Mesendoderm (in vitro differentiated cells): ENCODE measurements around the gene NOP10.
"Not testable (repeated sequence)": the region's sequence is repeated elsewhere in the genome, so short reads cannot be mapped to it uniquely, and the experiment has no call there.

Source experiments
- DNase-seq: peaks from one replicate; pipeline ENCODE4 v3.0.0; 2013
- H2AK5ac ChIP-seq: 2 replicates; pipeline ENCODE4 v1.6.1; 2013; ENCODE audit warnings: low read length, inconsistent platforms
- H2BK120ac ChIP-seq: 2 replicates; pipeline ENCODE4 v1.6.1; 2013; ENCODE audit warnings: low read depth, mild to moderate bottlenecking, low read length, moderate library complexity, mixed read lengths
- H2BK15ac ChIP-seq: replicated peaks from 2 replicates; pipeline ENCODE4 v1.6.1; 2013; ENCODE audit warnings: low read depth, mild to moderate bottlenecking, moderate library complexity
- H2BK5ac ChIP-seq: 2 replicates; pipeline ENCODE4 v1.6.1; 2013; ENCODE audit warnings: low read length, inconsistent platforms
- H3K18ac ChIP-seq: 2 replicates; pipeline ENCODE4 v1.6.1; 2013; ENCODE audit warnings: mild to moderate bottlenecking, low read length, mixed read lengths
- H3K23ac ChIP-seq: one replicate; pipeline ENCODE4 v1.6.1; 2013; ENCODE audit warnings: low read length
- H3K27ac ChIP-seq: 2 replicates; pipeline ENCODE4 v1.5.1; 2013; ENCODE audit warnings: low read depth, mild to moderate bottlenecking, inconsistent platforms, low read length, moderate library complexity
- H3K27me3 ChIP-seq: 2 replicates; pipeline ENCODE4 v1.6.1; 2013; ENCODE audit warnings: low read length, control low read depth, mild to moderate bottlenecking, inconsistent platforms; ENCODE audit not compliant: insufficient read depth, poor library complexity
- H3K36me3 ChIP-seq: 2 replicates; pipeline ENCODE4 v1.6.1; 2013; ENCODE audit warnings: low read length, inconsistent platforms; ENCODE audit not compliant: control insufficient read depth, insufficient read depth
- H3K4ac ChIP-seq: one replicate; pipeline ENCODE4 v1.6.1; 2013; ENCODE audit warnings: low read depth, mild to moderate bottlenecking, low read length, moderate library complexity
- H3K4me1 ChIP-seq: 2 replicates; pipeline ENCODE4 v1.6.1; 2013; ENCODE audit warnings: low read depth, low read length, inconsistent platforms; ENCODE audit not compliant: control insufficient read depth
- H3K4me2 ChIP-seq: 2 replicates; pipeline ENCODE4 v1.6.1; 2013; ENCODE audit warnings: low read length
- H3K4me3 ChIP-seq: 2 replicates; pipeline ENCODE4 v1.5.1; 2013; ENCODE audit warnings: mild to moderate bottlenecking, low read length
- H3K56ac ChIP-seq: one replicate; pipeline ENCODE4 v1.6.1; 2013; ENCODE audit warnings: low read length
- H3K79me1 ChIP-seq: 2 replicates; pipeline ENCODE4 v1.6.1; 2013; ENCODE audit warnings: low read length, inconsistent platforms
- H3K79me2 ChIP-seq: 2 replicates; pipeline ENCODE4 v1.6.1; 2013; ENCODE audit warnings: mild to moderate bottlenecking, low read length; ENCODE audit not compliant: control insufficient read depth, insufficient read depth
- H3K9ac ChIP-seq: 2 replicates; pipeline ENCODE4 v1.6.1; 2013; ENCODE audit warnings: low read length, inconsistent platforms
- H4K5ac ChIP-seq: one replicate; pipeline ENCODE4 v1.6.1; 2013; ENCODE audit warnings: low read length
- H4K8ac ChIP-seq: one replicate; pipeline ENCODE4 v1.6.1; 2013; ENCODE audit warnings: low read depth, mild to moderate bottlenecking, control low read depth, low read length, moderate library complexity
- WGBS: extraction: QIAGEN DNeasy Blood & Tissue Kit; methylation state at CpG from one replicate; pipeline ENCODE4 v1.1.7; 2013; ENCODE audit warnings: low lambda C conversion rate, missing lambda C conversion rate; ENCODE audit not compliant: insufficient coverage; ENCODE audit errors: extremely low coverage; 5-methylcytosine and 5-hydroxymethylcytosine counted together

NOP10 gene

GRCh38 chr15:34357653-34358052 is 14.7 kb upstream of the NOP10 start:
- H3K4me2 ChIP-seq, result no peak overlapping the region
- H3K79me2 ChIP-seq, result no peaks in the 10 kb centered on the region
- H3K27ac ChIP-seq, result no peak overlapping the region
- WGBS, result no CpG with 5 or more reads among the region's 1 CpG
- no peak overlapping the region for H2BK15ac ChIP-seq
- no peak overlapping the region for H3K4me3 ChIP-seq
- no peak overlapping the region for H3K9ac ChIP-seq
- no peak overlapping the region for H4K8ac ChIP-seq
- no peaks in the 10 kb centered on the region for H3K27me3 ChIP-seq
- H2BK5ac ChIP-seq, result no peak overlapping the region
- H4K5ac ChIP-seq, result no peak overlapping the region
- H2BK120ac ChIP-seq, result no peak overlapping the region
- no peaks in the 10 kb centered on the region for H3K4me1 ChIP-seq
- no peak for DNase-seq
- no peak overlapping the region for H3K4ac ChIP-seq
- no peak overlapping the region for H3K23ac ChIP-seq
- H2AK5ac ChIP-seq, result no peak overlapping the region
- no peak overlapping the region for H3K56ac ChIP-seq
- no peak overlapping the region for H3K18ac ChIP-seq
- H3K36me3 ChIP-seq, result peaks cover 3% of the 10 kb centered on the region
- no peaks in the 10 kb centered on the region for H3K79me1 ChIP-seq

GRCh38 chr15:34355241-34355640 is 12.3 kb upstream of the NOP10 start:
- no peak overlapping the region for H3K23ac ChIP-seq
- no peak overlapping the region for H3K18ac ChIP-seq
- H3K27me3 ChIP-seq, result no peaks in the 10 kb centered on the region
- no peak overlapping the region for H2BK5ac ChIP-seq
- H3K79me1 ChIP-seq, result no peaks in the 10 kb centered on the region
- H2BK15ac ChIP-seq, result no peak overlapping the region
- no peaks in the 10 kb centered on the region for H3K4me1 ChIP-seq
- no peak overlapping the region for H3K4me3 ChIP-seq
- no peak overlapping the region for H3K56ac ChIP-seq
- no peak overlapping the region for H3K9ac ChIP-seq
- no peak overlapping the region for H2AK5ac ChIP-seq
- H3K79me2 ChIP-seq, result no peaks in the 10 kb centered on the region
- DNase-seq, result no peak
- no peak overlapping the region for H3K4me2 ChIP-seq
- H3K36me3 ChIP-seq, result peaks cover 3% of the 10 kb centered on the region
- no peak overlapping the region for H4K8ac ChIP-seq
- WGBS, result no CpG with 5 or more reads among the region's 9 CpGs
- H4K5ac ChIP-seq, result no peak overlapping the region
- no peak overlapping the region for H3K27ac ChIP-seq
- no peak overlapping the region for H2BK120ac ChIP-seq
- no peak overlapping the region for H3K4ac ChIP-seq

- Histone ChIP-seq H3K4me2 (no peak overlapping the region), H2AK5ac (no peak overlapping the region), H3K36me3 (peaks cover under 1% of the 10 kb centered on the region), H2BK15ac (no peak overlapping the region), H4K5ac (no peak overlapping the region), H3K4me1 (no peaks in the 10 kb centered on the region), H3K27me3 (no peaks in the 10 kb centered on the region), H3K23ac (no peak overlapping the region), H3K4me3 (no peak overlapping the region), H2BK5ac (no peak overlapping the region), H3K79me2 (no peaks in the 10 kb centered on the region), H4K8ac (no peak overlapping the region), H3K27ac (no peak overlapping the region), H2BK120ac (no peak overlapping the region), H3K56ac (no peak overlapping the region), H3K9ac (no peak overlapping the region), H3K18ac (no peak overlapping the region), H3K4ac (no peak overlapping the region), H3K79me1 (no peaks in the 10 kb centered on the region)
- no CpG with 5 or more reads among the region's 7 CpGs for WGBS
- no peak for DNase-seq
These were observed 11.3 kb upstream of the NOP10 start for GRCh38 chr15:34354286-34354685.

- H4K8ac ChIP-seq, result no peak overlapping the region
- no peak overlapping the region for H2BK120ac ChIP-seq
- no peaks in the 10 kb centered on the region for H3K27me3 ChIP-seq
- H2BK5ac ChIP-seq, result no peak overlapping the region
- no peak overlapping the region for H3K27ac ChIP-seq
- H4K5ac ChIP-seq, result no peak overlapping the region
- no peak overlapping the region for H3K23ac ChIP-seq
- H3K79me2 ChIP-seq, result no peaks in the 10 kb centered on the region
- H2BK15ac ChIP-seq, result no peak overlapping the region
- no peaks in the 10 kb centered on the region for H3K36me3 ChIP-seq
- no peak overlapping the region for H2AK5ac ChIP-seq
- WGBS, result no CpG with 5 or more reads among the region's 2 CpGs
- H3K56ac ChIP-seq, result no peak overlapping the region
- H3K4ac ChIP-seq, result no peak overlapping the region
- no peaks in the 10 kb centered on the region for H3K79me1 ChIP-seq
- H3K18ac ChIP-seq, result no peak overlapping the region
- H3K4me3 ChIP-seq, result no peak overlapping the region
- H3K9ac ChIP-seq, result no peak overlapping the region
- H3K4me2 ChIP-seq, result no peak overlapping the region
- no peaks in the 10 kb centered on the region for H3K4me1 ChIP-seq
- no peak for DNase-seq
These were observed 10.7 kb upstream of the NOP10 start for GRCh38 chr15:34353627-34354026.

- H3K56ac ChIP-seq, H3K23ac ChIP-seq, H3K4me1 ChIP-seq, H4K8ac ChIP-seq, H4K5ac ChIP-seq, H3K9ac ChIP-seq, H2BK15ac ChIP-seq, H3K4me2 ChIP-seq, H2AK5ac ChIP-seq, H3K18ac ChIP-seq, H3K79me2 ChIP-seq, H3K27me3 ChIP-seq, H3K79me1 ChIP-seq, H2BK5ac ChIP-seq, DNase-seq, H3K4me3 ChIP-seq, H3K4ac ChIP-seq, H3K36me3 ChIP-seq, H3K27ac ChIP-seq, H2BK120ac ChIP-seq: not testable (repeated sequence)
- WGBS, result no CpG with 5 or more reads among the region's 12 CpGs
These were observed 10.1 kb upstream of the NOP10 start for GRCh38 chr15:34352996-34353395.

- no peaks in the 10 kb centered on the region for H3K4me1 ChIP-seq
- H3K23ac ChIP-seq, result no peak overlapping the region
- H3K4me3 ChIP-seq, result no peak overlapping the region
- H2BK5ac ChIP-seq, result no peak overlapping the region
- H3K79me1 ChIP-seq, result no peaks in the 10 kb centered on the region
- WGBS, result no CpG with 5 or more reads among the region's 4 CpGs
- H4K8ac ChIP-seq, result no peak overlapping the region
- no peak overlapping the region for H2AK5ac ChIP-seq
- no peak for DNase-seq
- H3K56ac ChIP-seq, result no peak overlapping the region
- H3K27me3 ChIP-seq, result no peaks in the 10 kb centered on the region
- no peak overlapping the region for H3K27ac ChIP-seq
- H3K4me2 ChIP-seq, result no peak overlapping the region
- H3K36me3 ChIP-seq, result no peaks in the 10 kb centered on the region
- H3K79me2 ChIP-seq, result no peaks in the 10 kb centered on the region
- no peak overlapping the region for H4K5ac ChIP-seq
- H3K18ac ChIP-seq, result no peak overlapping the region
- no peak overlapping the region for H2BK15ac ChIP-seq
- no peak overlapping the region for H3K4ac ChIP-seq
- no peak overlapping the region for H2BK120ac ChIP-seq
- no peak overlapping the region for H3K9ac ChIP-seq
These were observed 6.8 kb upstream of the NOP10 start for GRCh38 chr15:34349769-34350168.
